A549 (cell line): ENCODE measurements around the gene MAML3. TPM values are rescaled to one million over a fixed set of nuclear protein-coding genes. Genes with fewer than 3 reads are reported as not detected.

ENCODE experiments used
- ATAC-seq, 2 experiments: fragments of 200-7000 bp in 1 of 2; fragments of >200 bp in 1 of 2; cut with Nextera tagmentation in 1 of 2; cut with Tn5 transposase in 1 of 2; 3 replicates each; pipeline versions ENCODE4 v1.8.0 to v1.9.1; 2018 to 2020; ENCODE audit warnings: mild to moderate bottlenecking in 1 of 2, moderate library complexity in 1 of 2
- CTCF ChIA-PET: fragments of 300-600 bp; sonication (Branson Sonifier 250); formaldehyde crosslinking; extraction: SDS; loops from one replicate; lab custom pipeline; 2021; ENCODE audit warnings: antibody characterized with exemption, inconsistent platforms; lab: Yijun Ruan, JAX
- POLR2A ChIA-PET: fragments of 350-600 bp; formaldehyde crosslinking; extraction: SDS; loops from one replicate; lab custom pipeline; 2021; ENCODE audit warnings: antibody characterized with exemption, inconsistent platforms; lab: Yijun Ruan, JAX
- DNase-seq, 2 experiments: peaks; one replicate each; pipeline versions ENCODE4 v3.0.0 to v3.0.0-alpha.2; 2011 to 2016; ENCODE audit warnings: low read depth in 1 of 2, low spot score in 1 of 2
- FAIRE-seq: peaks from 2 replicates; lab custom pipeline; 2011; peaks lifted over from hg19 to GRCh38; lab: Jason Lieb, UNC
- H3K27ac ChIP-seq, 2 experiments: fragments of >200 bp; sonication (Bioruptor Twin); formaldehyde crosslinking; 3 replicates each; pipeline ENCODE4 v1.5.1; 2016 to 2017
- H3K4me1 ChIP-seq: fragments of >200 bp; sonication (Bioruptor Twin); formaldehyde crosslinking; 3 replicates; pipeline ENCODE4 v1.6.1; 2016
- H3K4me2 ChIP-seq: fragments of >200 bp; sonication (Bioruptor Twin); formaldehyde crosslinking; 3 replicates; pipeline ENCODE4 v1.6.1; 2016
- H3K4me3 ChIP-seq: fragments of >200 bp; sonication (Bioruptor Twin); formaldehyde crosslinking; 3 replicates; pipeline ENCODE4 v1.5.1; 2016
- H3K9me3 ChIP-seq: fragments of >200 bp; sonication (Bioruptor Twin); formaldehyde crosslinking; 3 replicates; pipeline ENCODE4 v1.6.1; 2016
- CBX2 ChIP-seq: fragments of 200-600 bp; sonication (generic); IDR thresholded peaks from 2 replicates; pipeline ENCODE4 v1.6.1; 2016; ENCODE audit warnings: low read depth, mild to moderate bottlenecking, borderline replicate concordance
- CHD2 ChIP-seq: fragments of 150-350 bp; IDR thresholded peaks from 2 replicates; pipeline ENCODE4 v1.6.1; 2014; ENCODE audit warnings: low read length; ENCODE audit not compliant: partially characterized antibody
- E2F6 ChIP-seq: IDR thresholded peaks from 2 replicates; pipeline ENCODE4 v1.6.1; 2012; ENCODE audit warnings: low read depth, borderline replicate concordance
- EHF ChIP-seq: fragments of 250-450 bp; sonication (Bioruptor Pico); IDR thresholded peaks from 2 replicates; pipeline ENCODE4 v1.5.0; 2020; ENCODE audit warnings: mild to moderate bottlenecking
- ELK1 ChIP-seq: fragments of 150-350 bp; IDR thresholded peaks from 2 replicates; pipeline ENCODE4 v1.6.1; 2014; ENCODE audit warnings: low read depth, mild to moderate bottlenecking, low read length
- FOSL2 ChIP-seq, 2 experiments: fragments of 450-650 bp in 1 of 2; fragments of >200 bp in 1 of 2; sonication (Bioruptor Twin) in 1 of 2; formaldehyde crosslinking; IDR thresholded peaks; 2 replicates each; pipeline versions ENCODE4 v1.5.0 to v1.6.1; 2016 to 2020; ENCODE audit warnings: mild to moderate bottlenecking in 1 of 2, moderate library complexity in 1 of 2
- HOXB5 ChIP-seq: fragments of 250-450 bp; sonication (Bioruptor Pico); IDR thresholded peaks from 2 replicates; pipeline ENCODE4 v1.5.0; 2020; ENCODE audit warnings: mild to moderate bottlenecking, moderate library complexity
- JUN ChIP-seq, 2 experiments: fragments of >200 bp; sonication (Bioruptor Twin); formaldehyde crosslinking; IDR thresholded peaks; 2 replicates in 1 of 2; 3 replicates in 1 of 2; pipeline ENCODE4 v1.6.1; 2016 to 2017
- MAFK ChIP-seq: fragments of 450-650 bp; IDR thresholded peaks from 2 replicates; pipeline ENCODE4 v1.6.1; 2014; ENCODE audit not compliant: partially characterized antibody
- MAX ChIP-seq: IDR thresholded peaks from 2 replicates; pipeline ENCODE4 v1.6.1; 2012
- MYC ChIP-seq: IDR thresholded peaks from 2 replicates; pipeline ENCODE4 v1.6.1; 2012; ENCODE audit warnings: mild to moderate bottlenecking, inconsistent platforms, low read length, improper control_type of control experiment, borderline replicate concordance
- POLR2A ChIP-seq: IDR thresholded peaks from 2 replicates; pipeline ENCODE4 v1.6.1; 2012; ENCODE audit warnings: mild to moderate bottlenecking, low read length
- POLR2AphosphoS2 ChIP-seq: conservative IDR thresholded peaks from 2 replicates; pipeline ENCODE4 v1.6.1; 2012; ENCODE audit warnings: low read length, improper control_type of control experiment, inconsistent platforms
- REST ChIP-seq: fragments of 200-600 bp; sonication (generic); IDR thresholded peaks from 2 replicates; pipeline ENCODE4 v1.6.1; 2016; ENCODE audit warnings: antibody characterized with exemption, mild to moderate bottlenecking, moderate library complexity
- RFX5 ChIP-seq: fragments of 450-650 bp; IDR thresholded peaks from 2 replicates; pipeline ENCODE4 v1.7.1; 2014; ENCODE audit warnings: antibody characterized with exemption, mild to moderate bottlenecking, moderate library complexity
- SMC3 ChIP-seq: fragments of >200 bp; sonication (Bioruptor Twin); formaldehyde crosslinking; IDR thresholded peaks from 3 replicates; pipeline ENCODE4 v1.6.1; 2018; ENCODE audit warnings: inconsistent platforms
- TP53 ChIP-seq: fragments of 250-450 bp; sonication (Bioruptor Pico); IDR thresholded peaks from 2 replicates; pipeline ENCODE4 v1.5.0; 2021; ENCODE audit warnings: mild to moderate bottlenecking, moderate library complexity
- ZC3H11A ChIP-seq: fragments of 450-650 bp; IDR thresholded peaks from 2 replicates; pipeline ENCODE4 v1.6.1; 2014; ENCODE audit warnings: antibody characterized with exemption, mild to moderate bottlenecking
- WGBS: methylation state at CpG from one replicate; pipeline ENCODE4 v1.1.6; 2017; ENCODE audit errors: missing lambda C conversion rate; 5-methylcytosine and 5-hydroxymethylcytosine counted together
- polyA plus RNA-seq, 4 experiments: library from polyadenylated mRNA; depleted of rRNA in 3 of 4; stranded (reverse); fragments of >200 nt; fragmentation: RNase III in 1 of 4; extraction: RNeasy Plus Mini Kit Qiagen cat#74134 plus additional on column Dnase treatment in 1 of 4; gene quantifications; 2 replicates in 3 of 4; 3 replicates in 1 of 4; pipeline ENCODE4 v1.2.3, GENCODE V29; 2011 to 2017

Gene MAML3
- polyA plus RNA-seq, 2 of the 4 experiments (the other 2 are of a cell fraction) = 9.0 to 22.2 TPM

GRCh38 chr4:139918591-139918990 is 235.4 kb downstream of the MAML3 start:
- CTCF ChIA-PET = no interaction called here
- no peak for ATAC-seq
- POLR2A ChIA-PET = no interaction called here

GRCh38 chr4:139917896-139918295 is 236.1 kb downstream of the MAML3 start:
- ATAC-seq = no peak
- peaks cover 71% of the 10 kb centered on the region for H3K4me1 ChIP-seq
- no peak overlapping the region for H3K4me2 ChIP-seq
- CTCF ChIA-PET = interaction anchor here (1.7 kb wide), 1 partner anchor 22 kb away, joined by 5 read pairs; no protein-coding TSS in a partner anchor
- TF ChIP-seq FOSL2 (IDR thresholded peaks at IDR 0.05) (no peak), FOSL2 (CRISPR knock-in tag; IDR thresholded peaks at IDR 0.05) (no peak)
- 90% methylated on average over 6 of the region's 6 CpGs for WGBS
- H3K9me3 ChIP-seq = no peaks in the 10 kb centered on the region
- H3K27ac ChIP-seq = 0 out of 6 replicates have a peak overlapping the region, but pooled peaks of 1 of the 2 experiments have one; percentile 20
- POLR2A ChIA-PET = no interaction called here
- DNase-seq = no peak
- no peak for FAIRE-seq
- no peak overlapping the region for H3K4me3 ChIP-seq

More at GRCh38 chr4:139918591-139918990, 235.4 kb downstream of the MAML3 start:
- DNase-seq (no peak), FAIRE-seq (no peak)
- H3K9me3 ChIP-seq = no peaks in the 10 kb centered on the region
- WGBS = 81% methylated on average over 7 of the region's 7 CpGs
- H3K27ac ChIP-seq = peak overlapping the region; percentile 50 to 62; a peak in 3 of 6 replicates
- H3K4me2 ChIP-seq = peak overlapping the region; percentile 55; the same call in 2 of the 3 replicates
- TF ChIP-seq CHD2 = no peak
- TF ChIP-seq HOXB5 (CRISPR knock-in tag) = no peak
- no peak for TF ChIP-seq ELK1
- H3K4me3 ChIP-seq = no peak overlapping the region
- H3K4me1 ChIP-seq = peaks cover 71% of the 10 kb centered on the region

- peaks cover 56% of the 10 kb centered on the region for H3K4me1 ChIP-seq
- H3K9me3 ChIP-seq = no peaks in the 10 kb centered on the region
- ChIA-PET POLR2A (no interaction called here), CTCF (no interaction called here)
- no peak overlapping the region for H3K27ac ChIP-seq
- no peak for FAIRE-seq
- TF ChIP-seq RFX5 (no peak), MAFK (no peak), POLR2AphosphoS2 (no peak), MAX (no peak), ZC3H11A (no peak), SMC3 (no peak), TP53 (CRISPR knock-in tag) (no peak), REST (no peak), MYC (no peak), FOSL2 (IDR thresholded peaks at IDR 0.05) (no peak), FOSL2 (CRISPR knock-in tag; IDR thresholded peaks at IDR 0.05) (no peak), EHF (no peak), CBX2 (no peak), JUN (IDR thresholded peaks at IDR 0.05) (no peak), HOXB5 (CRISPR knock-in tag) (no peak), POLR2A (no peak), E2F6 (no peak)
- TF ChIP-seq, all 56 proteins: peak for 0
- Histone ChIP-seq H3K4me2 (no peak overlapping the region), H3K4me3 (no peak overlapping the region)
- no peak for DNase-seq
- ATAC-seq = no peak
- 78% methylated on average over 1 of the region's 1 CpG for WGBS
Measured at GRCh38 chr4:139916041-139916440, 237.9 kb downstream of the MAML3 start.
